ES-I3 (cell line): ENCODE measurements around the gene UPK3A.
A peak's percentile ranks its signal among the peaks of the same experiment; 100 is the strongest.

Experiments
- H3K36me3 ChIP-seq: 2 replicates; pipeline ENCODE4 v1.6.1; 2013; ENCODE audit warnings: mild to moderate bottlenecking, low read length, control low read depth, moderate library complexity; ENCODE audit not compliant: insufficient read depth
- H3K4me1 ChIP-seq: 2 replicates; pipeline ENCODE4 v1.6.1; 2013; ENCODE audit warnings: mild to moderate bottlenecking, control low read depth, low read length; ENCODE audit not compliant: insufficient read depth
- H3K9ac ChIP-seq: 2 replicates; pipeline ENCODE4 v1.6.1; 2013; ENCODE audit warnings: low read depth, mild to moderate bottlenecking, low read length, moderate library complexity
- H3K9me3 ChIP-seq: 2 replicates; pipeline ENCODE4 v1.6.1; 2013; ENCODE audit warnings: mild to moderate bottlenecking, low read length, moderate library complexity; ENCODE audit not compliant: control insufficient read depth, insufficient read depth

UPK3A gene

DNA sequence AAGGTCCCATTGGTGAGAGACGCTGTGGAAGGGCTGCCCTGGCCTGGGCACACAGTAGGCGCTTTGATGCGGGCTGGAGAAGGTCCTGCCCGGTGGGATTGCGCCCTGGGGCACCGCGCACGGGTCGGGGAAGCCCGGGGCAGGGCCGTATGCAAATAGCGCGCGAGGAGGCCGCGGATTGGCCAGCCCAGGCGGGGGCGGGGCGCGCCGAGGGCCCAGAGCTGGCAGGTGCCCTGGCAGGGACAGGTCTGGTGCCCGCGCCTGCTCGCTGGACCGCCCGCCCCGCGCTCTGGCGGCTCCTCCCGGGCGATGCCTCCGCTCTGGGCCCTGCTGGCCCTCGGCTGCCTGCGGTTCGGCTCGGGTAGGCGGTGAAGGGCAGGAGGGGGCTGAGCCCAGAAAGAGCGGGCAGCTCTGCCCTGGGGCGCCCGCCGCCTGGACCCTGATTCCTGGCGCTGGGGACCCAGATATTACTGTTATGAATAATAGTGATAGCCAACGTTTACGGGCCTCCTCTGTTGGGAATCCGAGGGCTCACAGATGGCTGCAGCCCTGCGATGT lies at the start of gene UPK3A:
Gene UPK3A, plus strand, starts transcription at position 245 of the 558 bp plus-strand sequence. Its CDS starts 65 bp downstream, at position 310.
- Histone ChIP-seq H3K4me1 (peaks cover 3% of the 10 kb centered on the region), H3K9ac (peak within 1 kb of the TSS; percentile 67), H3K36me3 (no peaks in the 10 kb centered on the region), H3K9me3 (no peaks in the 10 kb centered on the region)

DNA sequence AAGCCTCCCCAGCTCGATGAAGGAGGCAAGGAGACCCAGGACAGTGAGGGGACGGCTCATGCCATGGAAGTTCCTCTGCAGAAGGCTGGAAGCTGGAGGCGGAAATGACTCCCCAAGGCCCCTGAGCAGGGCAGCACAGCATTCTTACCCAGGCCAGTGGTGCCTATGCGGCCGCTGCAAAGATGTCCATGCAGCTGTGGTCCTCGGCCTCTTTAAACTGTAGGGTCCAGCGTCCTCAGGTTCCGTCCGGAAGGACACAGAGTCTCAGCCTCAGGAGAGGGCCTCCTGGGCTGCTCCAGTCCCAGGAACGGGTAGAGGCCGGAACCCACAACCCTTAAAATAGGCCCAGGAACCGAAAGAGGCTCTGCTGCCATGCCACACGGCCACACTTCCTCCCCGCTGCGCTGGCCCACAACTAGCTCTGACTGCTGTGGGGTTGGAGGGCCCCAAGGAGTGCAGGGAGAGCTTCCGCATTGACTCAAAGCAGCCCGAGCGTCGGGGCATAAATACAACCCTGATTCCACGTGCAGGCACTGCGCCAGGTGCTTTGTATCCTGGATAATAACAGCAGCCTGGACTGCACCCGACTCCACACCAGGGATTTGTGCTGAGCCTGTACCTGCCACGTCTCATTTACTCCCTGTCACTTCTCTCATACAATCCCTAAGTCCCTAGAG lies 49.5 kb upstream of the UPK3A start:
- Histone ChIP-seq H3K9me3 (no peaks in the 10 kb centered on the region), H3K9ac (no peak overlapping the region), H3K36me3 (0 out of 2 replicates have a peak, but pooled peaks cover 4% of the 10 kb centered on the region), H3K4me1 (peaks cover 10% of the 10 kb centered on the region)

DNA sequence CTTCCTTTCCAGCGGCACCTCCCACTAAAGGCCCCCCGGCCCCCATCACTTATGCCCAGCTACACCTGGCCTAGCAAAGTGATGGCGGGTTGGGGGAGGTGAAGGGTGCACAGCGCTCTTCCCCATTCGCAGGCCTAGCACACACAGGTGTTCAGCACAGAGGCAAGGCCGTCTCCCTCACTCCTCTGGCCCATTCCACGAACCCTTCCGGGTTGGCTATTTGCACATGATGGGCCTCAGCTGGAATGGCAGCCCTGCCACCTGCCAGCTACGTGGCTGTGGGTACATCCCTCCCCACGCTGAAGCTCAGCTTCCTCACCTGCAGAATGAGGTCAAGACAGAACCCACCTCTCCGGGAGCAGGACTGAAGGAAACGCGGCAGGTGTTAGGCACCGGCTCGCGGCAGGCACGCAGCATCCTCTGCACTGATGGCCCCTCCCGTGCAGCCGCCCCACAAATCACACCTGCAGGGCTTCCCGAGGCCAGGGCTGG lies 48.9 kb upstream of the UPK3A start:
- H3K9ac ChIP-seq = no peak overlapping the region

DNA sequence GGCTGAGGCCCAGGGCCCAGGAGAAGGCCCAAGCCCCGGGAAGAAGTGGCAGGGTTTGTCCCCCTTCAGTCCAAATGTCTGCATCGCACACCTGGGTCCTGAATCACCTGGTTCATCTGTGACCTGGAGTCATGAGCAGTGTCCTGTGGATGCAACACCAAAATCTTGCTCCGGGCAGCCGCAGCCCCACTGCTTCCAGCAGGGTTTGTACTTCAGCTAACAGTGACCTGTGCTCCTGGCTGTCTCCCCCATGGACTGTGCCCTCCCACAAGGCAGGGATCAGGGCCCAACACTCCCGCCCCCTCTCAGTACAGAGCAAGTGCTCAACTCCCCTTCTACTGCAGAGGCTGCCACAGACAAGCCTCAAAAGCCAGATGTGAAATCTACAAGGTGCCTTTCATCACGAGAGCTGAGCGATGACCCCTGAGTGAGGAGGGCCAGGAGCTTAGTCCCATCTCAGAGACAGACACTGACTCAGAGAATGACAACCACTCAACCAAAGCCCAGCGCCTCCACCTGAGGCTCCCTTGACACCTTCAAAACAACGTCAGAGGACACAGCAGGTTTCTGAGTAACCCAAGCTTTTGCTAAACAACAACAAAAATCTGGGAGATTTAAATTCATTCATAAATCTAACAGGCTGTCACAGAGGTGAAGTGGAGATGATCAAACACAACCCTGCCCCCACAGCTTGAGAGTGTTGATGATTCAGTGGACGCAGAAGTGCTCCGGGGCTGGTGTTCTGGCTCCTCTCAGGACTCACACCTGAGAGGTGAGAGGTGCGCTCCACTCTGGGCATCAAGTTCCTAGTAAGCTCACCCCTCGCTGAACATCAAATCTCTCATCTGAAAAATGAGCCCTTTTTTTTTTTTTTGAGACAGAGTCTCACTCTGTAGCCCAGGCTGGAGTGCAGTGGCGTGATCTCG lies 47.4 kb upstream of the UPK3A start:
- H3K9me3 ChIP-seq = no peaks in the 10 kb centered on the region
- H3K9ac ChIP-seq = no peak overlapping the region
- 0 out of 2 replicates have a peak, but pooled peaks cover 4% of the 10 kb centered on the region for H3K36me3 ChIP-seq
- peaks cover 13% of the 10 kb centered on the region for H3K4me1 ChIP-seq

More for the DNA sequence above, 48.9 kb upstream of the UPK3A start:
- H3K4me1 ChIP-seq = peaks cover 10% of the 10 kb centered on the region
- no peaks in the 10 kb centered on the region for H3K9me3 ChIP-seq
- H3K36me3 ChIP-seq = 0 out of 2 replicates have a peak, but pooled peaks cover 4% of the 10 kb centered on the region

DNA sequence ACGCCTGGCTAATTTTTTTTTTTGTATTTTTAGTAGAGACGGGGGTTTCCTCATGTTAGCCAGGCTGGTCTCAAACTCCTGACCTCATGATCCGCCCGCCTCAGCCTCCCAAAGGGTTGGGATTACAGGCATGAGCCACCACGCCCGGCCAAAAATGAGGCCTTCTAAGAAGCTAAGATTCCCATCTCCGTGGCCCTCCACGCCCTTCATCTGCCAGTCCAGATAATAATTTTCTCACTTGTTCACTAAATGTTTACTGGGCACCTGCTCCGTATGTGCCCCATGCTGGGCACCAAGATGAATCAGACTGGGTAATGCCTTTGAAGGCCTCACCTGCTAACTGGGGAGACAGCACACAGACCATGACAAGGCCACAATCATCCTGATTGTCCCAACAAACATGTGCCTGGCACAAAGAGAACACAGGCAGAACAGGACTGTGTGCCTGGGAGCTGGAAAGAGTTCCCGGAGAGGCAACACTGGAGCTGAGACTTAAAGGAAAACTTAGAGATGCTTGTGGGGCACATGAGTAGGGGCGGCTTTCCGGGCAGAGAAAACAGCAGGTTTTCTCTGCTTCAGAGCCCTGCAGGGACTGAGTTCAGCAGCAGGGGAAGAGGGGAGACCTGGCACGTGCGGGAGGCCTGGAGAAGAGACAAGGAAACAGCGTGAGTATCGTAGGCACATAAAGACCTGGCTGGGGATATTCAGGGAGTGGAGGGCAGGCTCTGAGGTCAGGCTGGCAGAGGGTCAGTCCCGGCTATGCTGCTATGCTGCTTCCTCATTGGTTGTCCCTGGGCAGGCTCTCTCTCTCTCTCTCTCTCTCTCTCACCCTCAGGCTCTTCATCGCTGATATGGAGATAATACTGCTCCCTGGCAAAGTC lies 46.4 kb upstream of the UPK3A start:
- H3K4me1 ChIP-seq = peaks cover 13% of the 10 kb centered on the region
- H3K9ac ChIP-seq = no peak overlapping the region
- 0 out of 2 replicates have a peak, but pooled peaks cover 4% of the 10 kb centered on the region for H3K36me3 ChIP-seq
- no peaks in the 10 kb centered on the region for H3K9me3 ChIP-seq

DNA sequence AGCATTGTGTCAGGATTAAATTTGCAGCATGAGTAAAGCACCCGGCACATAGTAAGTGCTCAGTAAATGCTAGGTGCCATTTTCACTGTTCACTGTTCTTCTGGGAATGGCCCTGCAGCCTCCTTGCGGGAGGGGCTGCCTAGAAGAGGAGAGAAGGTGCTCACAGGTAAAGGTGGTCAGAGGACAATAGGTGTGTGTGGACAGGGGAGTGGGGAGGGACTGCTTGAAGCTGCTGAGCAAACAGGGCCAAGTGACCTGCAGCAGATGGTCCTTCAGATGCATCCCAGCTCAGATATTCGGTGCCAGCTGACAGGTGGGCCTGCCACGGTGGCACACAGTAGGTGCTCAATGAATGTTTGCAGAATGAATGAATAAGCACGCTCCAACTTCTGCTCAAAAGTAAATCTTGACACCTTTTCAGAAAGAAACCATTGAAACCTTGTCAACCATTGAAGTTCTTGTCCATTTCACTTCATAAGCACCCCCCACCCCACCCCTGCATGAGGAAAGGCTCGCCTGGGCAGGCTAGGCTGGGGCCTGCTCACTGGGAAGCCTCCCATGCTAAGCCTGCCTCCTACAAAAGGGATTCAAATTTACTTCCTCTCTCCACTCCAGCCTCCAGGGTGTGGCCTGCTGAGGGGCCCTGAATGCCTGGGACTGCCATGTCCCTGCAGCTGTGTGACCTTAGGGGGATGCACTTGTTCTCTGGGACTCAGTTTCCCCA lies 45.6 kb upstream of the UPK3A start:
- H3K36me3 ChIP-seq = 0 out of 2 replicates have a peak, but pooled peaks cover 4% of the 10 kb centered on the region
- peaks cover 13% of the 10 kb centered on the region for H3K4me1 ChIP-seq
- H3K9ac ChIP-seq = peak overlapping the region; percentile 91; the same call in 1 of the 2 replicates

DNA sequence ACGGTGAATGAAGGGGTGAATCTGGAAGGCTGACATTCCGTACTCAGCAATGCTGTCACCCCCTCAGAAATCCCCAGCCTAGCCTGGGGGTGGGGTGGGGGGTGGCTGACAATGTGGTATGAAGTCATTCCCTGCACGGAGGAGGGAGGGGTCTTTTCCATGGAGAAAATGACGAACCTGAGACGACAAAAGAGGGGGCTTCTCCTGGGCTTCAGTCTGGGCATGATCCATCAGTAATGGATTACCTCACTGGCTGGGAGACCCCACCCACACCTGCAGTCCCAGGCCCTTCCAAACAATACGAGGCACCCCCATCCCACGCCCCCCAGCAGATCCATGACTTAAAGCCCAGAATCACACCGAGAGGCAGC lies 45.1 kb upstream of the UPK3A start:
- peaks cover 13% of the 10 kb centered on the region for H3K4me1 ChIP-seq
- H3K9ac ChIP-seq = peak overlapping the region; percentile 91; the same call in 1 of the 2 replicates
- no peaks in the 10 kb centered on the region for H3K9me3 ChIP-seq
- H3K36me3 ChIP-seq = 0 out of 2 replicates have a peak, but pooled peaks cover 4% of the 10 kb centered on the region

More for the DNA sequence above, 45.6 kb upstream of the UPK3A start:
- H3K9me3 ChIP-seq = no peaks in the 10 kb centered on the region

DNA sequence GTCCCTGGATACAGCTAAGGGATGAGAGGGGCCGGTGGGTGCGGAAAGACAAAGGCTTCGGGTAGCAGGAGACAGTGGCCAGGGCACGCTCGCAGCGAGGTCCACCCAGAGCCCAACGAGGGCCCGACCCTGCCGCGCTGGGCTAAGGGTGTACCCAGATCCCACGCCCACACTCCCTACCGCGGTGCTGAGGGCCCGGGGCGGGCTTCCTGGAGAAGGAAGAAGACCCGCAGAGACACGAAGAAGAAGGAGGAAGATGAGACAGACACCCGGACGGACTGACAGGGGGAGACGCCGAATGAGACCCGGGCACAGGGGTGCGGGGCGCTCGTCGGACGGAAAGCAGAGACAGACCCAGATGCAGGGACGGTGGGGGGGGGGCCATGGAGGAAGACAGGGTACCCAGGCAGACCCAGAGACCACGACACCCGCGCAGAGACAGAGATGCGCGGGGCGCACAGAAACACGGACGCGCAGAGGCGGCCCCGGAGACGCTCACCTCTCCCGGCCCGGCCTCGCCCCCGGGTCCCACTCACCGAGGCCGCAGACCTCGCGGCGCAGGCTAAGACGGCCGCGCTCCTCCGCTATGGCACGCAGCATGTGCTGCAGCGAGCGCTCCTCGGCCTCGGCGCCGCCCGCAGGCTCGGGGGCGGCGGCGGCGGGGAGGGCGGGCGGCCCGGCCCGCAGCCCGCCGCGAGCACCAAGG lies 44.5 kb upstream of the UPK3A start:
- H3K9me3 ChIP-seq = no peaks in the 10 kb centered on the region
- peaks cover 13% of the 10 kb centered on the region for H3K4me1 ChIP-seq
- peak overlapping the region; percentile 91 for H3K9ac ChIP-seq
- H3K36me3 ChIP-seq = 0 out of 2 replicates have a peak, but pooled peaks cover 4% of the 10 kb centered on the region

DNA sequence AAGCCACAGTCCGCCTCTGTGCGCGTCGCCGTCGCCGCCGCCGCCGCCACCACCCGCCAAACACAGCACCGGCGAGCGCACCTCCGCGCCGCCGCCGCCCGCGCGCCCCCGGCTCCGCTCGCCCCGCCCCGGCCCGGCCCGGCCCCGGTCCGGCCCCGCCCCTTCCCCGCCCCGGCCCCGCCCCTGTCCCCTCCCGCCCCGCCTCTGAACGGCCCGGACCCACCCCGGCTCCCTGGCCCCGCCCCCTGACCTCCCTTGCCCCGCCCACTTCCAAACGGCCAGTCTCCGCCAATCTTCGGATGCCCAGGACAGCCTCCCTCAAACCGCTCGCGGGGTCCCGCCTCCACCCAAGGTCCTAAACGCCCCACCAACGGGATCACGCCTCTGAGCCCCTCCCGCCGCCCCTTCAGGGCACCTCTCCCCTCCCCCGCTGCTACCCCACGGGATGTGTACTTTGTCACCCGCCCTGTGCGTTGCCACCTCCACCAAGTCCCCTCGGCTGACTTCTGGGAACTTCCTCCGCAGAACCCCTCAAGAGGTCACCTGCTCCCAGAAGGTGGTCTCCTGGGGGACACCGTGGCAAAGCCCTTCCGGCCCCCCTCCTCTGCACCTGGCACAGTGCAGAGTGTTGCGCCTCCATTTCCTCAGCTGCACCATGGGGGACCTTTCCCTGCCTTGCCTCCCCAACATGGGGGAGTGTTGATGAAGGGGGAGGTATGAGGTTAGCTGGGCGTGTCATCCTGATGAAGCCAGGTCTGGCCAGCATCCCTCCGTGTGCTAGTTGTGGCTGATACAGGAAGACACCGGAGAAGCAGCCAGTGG lies 43.7 kb upstream of the UPK3A start, which contains the start of gene KIAA0930:
Gene KIAA0930, minus strand, starts transcription at position 85 of the 822 bp plus-strand sequence. CDS start 191 bp downstream, outside the sequence.
- Histone ChIP-seq H3K9ac (peak within 1 kb of the TSS; percentile 91), H3K4me1 (peaks cover 15% of the 10 kb centered on the region), H3K36me3 (0 out of 2 replicates have a peak, but pooled peaks cover 4% of the 10 kb centered on the region), H3K9me3 (no peaks in the 10 kb centered on the region)

DNA sequence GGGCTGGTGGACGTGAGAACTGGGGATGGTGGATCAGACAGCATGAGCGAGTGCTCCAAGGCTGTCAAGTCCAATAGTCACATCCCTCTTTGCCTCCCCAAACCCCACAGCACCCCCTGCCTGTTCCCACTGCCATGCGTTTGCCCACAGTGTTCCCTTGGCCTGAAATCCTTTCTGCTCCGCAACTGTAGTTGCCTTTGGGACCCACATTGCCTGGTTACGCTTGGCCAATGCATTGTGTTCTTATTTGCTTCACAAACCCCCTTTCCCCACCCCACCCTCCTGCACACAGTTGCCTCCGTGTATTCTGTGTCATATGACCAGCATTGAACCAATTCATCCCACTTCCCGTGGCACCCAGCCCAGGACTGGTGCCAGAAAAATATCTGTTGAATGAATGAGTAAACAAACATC lies 42.0 kb upstream of the UPK3A start:
- Histone ChIP-seq H3K9ac (no peak overlapping the region), H3K9me3 (no peaks in the 10 kb centered on the region), H3K4me1 (peaks cover 24% of the 10 kb centered on the region), H3K36me3 (0 out of 2 replicates have a peak, but pooled peaks cover 4% of the 10 kb centered on the region)

DNA sequence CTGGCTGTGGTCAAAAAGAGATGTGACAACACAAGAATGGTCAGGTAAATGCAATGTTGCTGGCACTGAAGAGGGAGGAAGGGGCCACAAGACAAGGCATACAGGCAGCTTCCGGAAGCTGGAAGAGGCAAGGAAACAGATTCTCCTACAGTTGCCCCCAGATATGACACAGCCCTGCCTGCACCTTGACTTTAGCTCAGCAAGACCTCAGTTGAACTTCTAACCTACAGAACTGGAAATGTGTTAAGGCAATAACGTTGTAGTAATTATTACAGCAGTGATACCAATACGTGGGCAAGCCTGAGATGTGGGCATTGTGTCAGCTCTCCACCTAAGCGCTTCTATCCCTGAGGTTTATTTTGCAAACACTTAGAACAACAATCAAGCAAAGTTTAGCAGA lies 39.8 kb upstream of the UPK3A start:
- H3K4me1 ChIP-seq = peaks cover 14% of the 10 kb centered on the region; the same call in 1 of the 2 replicates
- no peaks in the 10 kb centered on the region for H3K9me3 ChIP-seq
- no peak overlapping the region for H3K9ac ChIP-seq
- no peaks in the 10 kb centered on the region for H3K36me3 ChIP-seq
